Neural crest cell (in vitro differentiated cells): ENCODE data around the gene LRRTM2. TPM values are rescaled to one million over a fixed set of nuclear protein-coding genes. Genes with fewer than 3 reads are reported as not detected.
A peak's percentile ranks its signal among the peaks of the same experiment; 100 is the strongest.

ENCODE experiments used
- DNase-seq: peaks from one replicate; pipeline ENCODE4 v3.0.0; 2021; ENCODE audit warnings: low read depth, mixed read lengths, low spot score
- H3K27ac Mint-ChIP-seq: one replicate; pipeline ENCODE4 v1.8.0; 2021; ENCODE audit warnings: mild to moderate bottlenecking, mixed read lengths; ENCODE audit not compliant: unreplicated experiment
- H3K27me3 Mint-ChIP-seq: 2 replicates; pipeline ENCODE4 v1.8.0; 2021; ENCODE audit warnings: low read depth, mild to moderate bottlenecking, mixed read lengths
- H3K36me3 Mint-ChIP-seq: 2 replicates; pipeline ENCODE4 v1.8.0; 2021; ENCODE audit warnings: low read depth, mild to moderate bottlenecking, mixed read lengths
- H3K4me1 Mint-ChIP-seq: 2 replicates; pipeline ENCODE4 v1.8.0; 2021; ENCODE audit warnings: mixed read lengths
- H3K4me3 Mint-ChIP-seq: one replicate; pipeline ENCODE4 v1.8.0; 2021; ENCODE audit warnings: mild to moderate bottlenecking, mixed read lengths
- H3K9me3 Mint-ChIP-seq: 2 replicates; pipeline ENCODE4 v1.8.0; 2021; ENCODE audit warnings: mixed read lengths
- total RNA-seq: library from RNA; stranded (reverse); gene quantifications from 2 replicates; pipeline ENCODE4 v1.2.1, GENCODE V29; 2021
- TF ChIP-seq, protein P1 (sequence below): fragments of 200-600 bp; sonication (generic); conservative IDR thresholded peaks from 2 replicates; pipeline ENCODE4 v1.5.0; 2021; ENCODE audit warnings: antibody characterized with exemption, mild to moderate bottlenecking

The LRRTM2 gene
- total RNA-seq, 1 donor from 2014 or later: 0.84 TPM

DNA sequence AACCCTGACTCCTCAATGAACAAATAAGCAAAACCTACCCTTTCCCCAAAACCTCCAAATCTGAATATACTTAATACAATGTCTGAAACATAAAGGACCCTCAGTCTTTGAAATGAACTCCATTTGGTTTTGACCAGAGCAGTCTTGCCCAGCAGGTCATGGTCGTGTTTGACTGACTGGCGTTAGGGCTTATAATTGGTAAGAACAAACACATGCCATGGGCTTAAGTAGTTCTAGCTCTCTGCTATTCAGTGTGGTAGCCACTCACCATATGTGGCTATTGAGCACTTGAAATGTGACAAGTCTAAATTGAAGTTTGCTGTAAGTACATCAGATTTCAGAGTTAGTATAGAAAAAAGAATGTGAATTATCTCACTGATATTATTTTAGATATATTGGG, 42.1 kb downstream of the LRRTM2 start:
- no peak for DNase-seq
- Mint-ChIP-seq H3K4me3 (no peak overlapping the region), H3K36me3 (peaks cover 12% of the 10 kb centered on the region), H3K4me1 (peaks cover 14% of the 10 kb centered on the region), H3K27ac (no peak overlapping the region), H3K27me3 (no peaks in the 10 kb centered on the region), H3K9me3 (no peaks in the 10 kb centered on the region)
- TF ChIP-seq, protein P1, sequence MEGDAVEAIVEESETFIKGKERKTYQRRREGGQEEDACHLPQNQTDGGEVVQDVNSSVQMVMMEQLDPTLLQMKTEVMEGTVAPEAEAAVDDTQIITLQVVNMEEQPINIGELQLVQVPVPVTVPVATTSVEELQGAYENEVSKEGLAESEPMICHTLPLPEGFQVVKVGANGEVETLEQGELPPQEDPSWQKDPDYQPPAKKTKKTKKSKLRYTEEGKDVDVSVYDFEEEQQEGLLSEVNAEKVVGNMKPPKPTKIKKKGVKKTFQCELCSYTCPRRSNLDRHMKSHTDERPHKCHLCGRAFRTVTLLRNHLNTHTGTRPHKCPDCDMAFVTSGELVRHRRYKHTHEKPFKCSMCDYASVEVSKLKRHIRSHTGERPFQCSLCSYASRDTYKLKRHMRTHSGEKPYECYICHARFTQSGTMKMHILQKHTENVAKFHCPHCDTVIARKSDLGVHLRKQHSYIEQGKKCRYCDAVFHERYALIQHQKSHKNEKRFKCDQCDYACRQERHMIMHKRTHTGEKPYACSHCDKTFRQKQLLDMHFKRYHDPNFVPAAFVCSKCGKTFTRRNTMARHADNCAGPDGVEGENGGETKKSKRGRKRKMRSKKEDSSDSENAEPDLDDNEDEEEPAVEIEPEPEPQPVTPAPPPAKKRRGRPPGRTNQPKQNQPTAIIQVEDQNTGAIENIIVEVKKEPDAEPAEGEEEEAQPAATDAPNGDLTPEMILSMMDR: no peak

DNA sequence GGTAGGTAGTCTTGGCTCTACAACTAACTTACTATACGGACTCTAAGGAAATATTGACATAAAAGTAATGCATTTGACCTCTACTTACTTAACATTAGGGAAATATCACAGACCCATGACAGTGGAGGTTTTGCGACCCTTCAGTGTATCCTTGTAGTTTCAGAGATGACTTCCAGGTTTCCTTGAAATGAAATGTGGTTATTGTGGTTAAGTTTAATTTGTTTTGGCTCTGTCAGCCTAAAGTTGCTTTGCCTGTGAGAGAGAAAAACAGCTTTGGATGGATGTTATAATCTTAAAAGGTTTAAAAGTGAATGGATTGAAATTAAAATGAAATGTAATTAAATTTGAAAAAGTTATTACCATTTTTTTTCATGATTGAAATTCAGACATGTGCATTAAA, 42.9 kb downstream of the LRRTM2 start:
- peaks cover 14% of the 10 kb centered on the region for H3K4me1 Mint-ChIP-seq
- no peaks in the 10 kb centered on the region for H3K27me3 Mint-ChIP-seq
- H3K4me3 Mint-ChIP-seq: no peak overlapping the region
- DNase-seq: no peak
- TF ChIP-seq, protein P1: no peak
- H3K36me3 Mint-ChIP-seq: peaks cover 18% of the 10 kb centered on the region
- no peak overlapping the region for H3K27ac Mint-ChIP-seq
- no peaks in the 10 kb centered on the region for H3K9me3 Mint-ChIP-seq

DNA sequence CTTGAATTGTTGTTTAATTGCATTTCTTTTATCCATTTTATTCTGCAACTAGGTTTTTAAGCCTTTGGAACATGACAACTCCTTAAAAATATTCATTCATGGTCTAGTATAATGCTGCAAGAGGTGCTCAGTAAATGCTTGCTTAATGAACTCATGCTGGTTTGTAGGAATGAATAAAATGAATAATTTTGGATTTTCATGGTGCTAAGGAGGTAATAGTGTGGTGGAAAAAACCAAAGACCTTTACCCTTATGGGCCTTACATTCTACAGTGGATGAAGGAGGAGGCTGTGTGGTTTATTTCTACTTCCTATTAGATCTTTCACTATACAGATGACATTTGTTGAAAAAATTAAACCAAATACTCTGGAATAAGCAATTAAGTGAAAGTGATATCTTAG, 43.4 kb downstream of the LRRTM2 start:
- Mint-ChIP-seq H3K4me3 (no peak overlapping the region), H3K36me3 (peaks cover 18% of the 10 kb centered on the region), H3K27ac (no peak overlapping the region), H3K27me3 (no peaks in the 10 kb centered on the region), H3K9me3 (no peaks in the 10 kb centered on the region), H3K4me1 (peaks cover 14% of the 10 kb centered on the region)
- no peak for DNase-seq
- TF ChIP-seq, protein P1: no peak

DNA sequence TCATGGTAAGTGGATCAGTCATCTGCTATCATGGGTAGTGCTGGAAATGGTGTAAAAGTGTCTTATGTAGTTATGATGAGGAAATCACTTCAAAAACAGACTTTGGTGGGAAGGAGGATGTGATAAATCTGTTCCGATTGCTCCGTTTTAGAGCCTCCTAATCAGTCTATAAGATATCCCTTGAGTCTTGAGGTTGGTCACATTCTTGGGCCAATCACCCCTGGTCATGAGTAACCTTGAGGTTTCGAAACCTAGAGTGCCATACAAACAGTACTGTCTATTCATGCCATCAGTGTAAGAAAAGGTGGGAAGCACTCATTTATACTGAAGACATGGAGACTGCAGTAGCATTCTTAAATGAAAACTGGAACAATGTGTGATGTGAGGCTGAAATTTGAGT, 45.8 kb downstream of the LRRTM2 start:
- Mint-ChIP-seq H3K27ac (peak overlapping the region; percentile 53), H3K36me3 (peaks cover 21% of the 10 kb centered on the region), H3K4me1 (peaks cover 10% of the 10 kb centered on the region), H3K9me3 (no peaks in the 10 kb centered on the region), H3K4me3 (no peak overlapping the region), H3K27me3 (no peaks in the 10 kb centered on the region)
- DNase-seq: no peak
- TF ChIP-seq, protein P1: no peak

DNA sequence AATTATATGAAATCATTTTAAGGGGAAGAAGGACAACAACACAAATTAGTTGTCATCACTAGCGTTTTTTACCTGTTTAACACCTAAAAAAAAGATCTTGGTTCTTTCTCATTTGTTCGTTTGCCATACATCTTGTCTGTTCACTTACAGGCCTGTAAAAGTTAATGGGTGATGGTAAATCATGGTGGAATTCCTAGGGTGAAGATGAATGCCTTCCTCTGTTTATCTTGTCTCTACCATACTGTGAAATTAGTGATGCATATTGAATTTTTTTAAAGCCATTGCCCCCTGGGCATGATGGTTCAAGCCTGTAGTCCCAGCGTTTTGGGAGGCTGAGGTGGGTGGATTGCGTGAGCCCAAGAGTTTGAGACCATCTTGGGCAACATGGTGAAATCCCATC, 46.6 kb downstream of the LRRTM2 start:
- H3K27ac Mint-ChIP-seq: no peak overlapping the region
- peaks cover 10% of the 10 kb centered on the region for H3K4me1 Mint-ChIP-seq
- TF ChIP-seq, protein P1: no peak
- no peaks in the 10 kb centered on the region for H3K27me3 Mint-ChIP-seq
- peaks cover 21% of the 10 kb centered on the region for H3K36me3 Mint-ChIP-seq
- no peak overlapping the region for H3K4me3 Mint-ChIP-seq
- no peak for DNase-seq
- no peaks in the 10 kb centered on the region for H3K9me3 Mint-ChIP-seq
